HCT116 (cell line): ENCODE measurements around the gene ADK. TPM values are rescaled to one million over a fixed set of nuclear protein-coding genes. Genes with fewer than 3 reads are reported as not detected.

Experiments
- ATAC-seq: fragments of 200-7000 bp; cut with Tn5 transposase; 2 replicates; pipeline ENCODE4 v1.9.1; 2020; ENCODE audit warnings: mild to moderate bottlenecking, moderate library complexity
- BruUV-seq: library from RNA; stranded (reverse); fragments of 400-500 nt; replicated peaks from 2 replicates; lab custom pipeline; 2021; lab: Mats Ljungman, UMichigan
- CTCF ChIA-PET: fragments of 300-600 bp; sonication (Branson Sonifier 250); formaldehyde crosslinking; loops from one replicate; lab custom pipeline; 2021; ENCODE audit warnings: antibody characterized with exemption; lab: Charles Lee
- POLR2A ChIA-PET: fragments of 300-600, 350-600 bp; sonication (Branson Sonifier 250); formaldehyde crosslinking; loops from one replicate; lab custom pipeline; 2021; ENCODE audit warnings: antibody characterized with exemption; lab: Charles Lee
- RAD21 ChIA-PET, 2 experiments: fragments of 300-600 bp; sonication (Branson Sonifier 250); formaldehyde crosslinking; loops; one replicate each; lab custom pipeline; 2023; ENCODE audit warnings: low total read pairs in 2 of 2; ENCODE audit not compliant: uncharacterized antibody in 2 of 2, unreplicated experiment in 2 of 2, low non-redundant PET in 1 of 2; lab: Charles Lee
- DNase-seq: peaks from one replicate; pipeline ENCODE4 v3.0.0-alpha.2; 2010; ENCODE audit warnings: low read depth, low spot score
- H2AFZ ChIP-seq: fragments of 200-600 bp; shearing (Covaris generic), sonication (generic); 2 replicates; pipeline ENCODE4 v1.6.1; 2017; ENCODE audit warnings: low read depth, mixed run types, mixed read lengths, antibody characterized with exemption, low read length; ENCODE audit not compliant: poor library complexity, severe bottlenecking
- H3K27ac ChIP-seq: 2 replicates; pipeline ENCODE4 v1.5.1; 2012; ENCODE audit warnings: low read depth, low read length
- H3K27me3 ChIP-seq: fragments of 200-600 bp; sonication (generic); 2 replicates; pipeline ENCODE4 v1.6.1; 2016; ENCODE audit warnings: mixed run types, low read length, mixed read lengths; ENCODE audit not compliant: insufficient read depth
- H3K36me3 ChIP-seq, 2 experiments: fragments of 200-500 bp in 1 of 2; fragments of 200-600 bp in 1 of 2; sonication (Bioruptor generic) in 1 of 2; sonication (generic) in 1 of 2; 2 replicates each; pipeline versions ENCODE4 v1.5.1 to v1.6.1; 2014 to 2016; ENCODE audit warnings: low read length in 2 of 2, inconsistent platforms in 1 of 2, mixed read lengths in 1 of 2, mixed run types in 1 of 2; ENCODE audit not compliant: insufficient read depth in 2 of 2, control insufficient read depth in 1 of 2
- H3K4me1 ChIP-seq, 2 experiments: fragments of 200-600 bp in 1 of 2; sonication (generic) in 1 of 2; 2 replicates each; pipeline versions ENCODE4 v1.5.1 to v1.6.1; 2012 to 2017; ENCODE audit warnings: low read length in 2 of 2, inconsistent platforms in 1 of 2, mild to moderate bottlenecking in 1 of 2, mixed read lengths in 1 of 2, mixed run types in 1 of 2, moderate library complexity in 1 of 2; ENCODE audit not compliant: insufficient read depth in 2 of 2, control insufficient read depth in 1 of 2
- H3K4me2 ChIP-seq: fragments of 200-600 bp; sonication (generic); 2 replicates; pipeline ENCODE4 v1.6.1; 2017; ENCODE audit warnings: mixed run types, low read length, mixed read lengths
- H3K4me3 ChIP-seq, 2 experiments: fragments of 200-600 bp in 1 of 2; sonication (generic) in 1 of 2; replicated peaks in 1 of 2; 2 replicates each; pipeline ENCODE4 v1.5.1; 2011 to 2016; ENCODE audit warnings: low read length in 2 of 2, control low read depth in 1 of 2, low read depth in 1 of 2, mild to moderate bottlenecking in 1 of 2, mixed read lengths in 1 of 2, mixed run types in 1 of 2
- H3K79me2 ChIP-seq: fragments of 200-600 bp; sonication (generic); 2 replicates; pipeline ENCODE4 v1.6.1; 2017; ENCODE audit warnings: mild to moderate bottlenecking, mixed run types, low read length, moderate library complexity, mixed read lengths; ENCODE audit not compliant: insufficient read depth
- H3K9ac ChIP-seq: fragments of 200-600 bp; sonication (generic); 2 replicates; pipeline ENCODE4 v1.6.1; 2016; ENCODE audit warnings: low read length, mixed read lengths
- H3K9me2 ChIP-seq: fragments of 200-600 bp; sonication (generic), shearing (Covaris generic); 2 replicates; pipeline ENCODE4 v1.6.1; 2017; ENCODE audit warnings: mixed run types, mild to moderate bottlenecking, moderate library complexity; ENCODE audit not compliant: insufficient read depth
- H3K9me3 ChIP-seq, 2 experiments: fragments of 200-500 bp in 1 of 2; fragments of 200-600 bp in 1 of 2; sonication (Bioruptor generic) in 1 of 2; sonication (generic) in 1 of 2; 2 replicates each; pipeline ENCODE4 v1.6.1; 2014 to 2017; ENCODE audit warnings: low read length in 2 of 2, mixed read lengths in 2 of 2, inconsistent platforms in 1 of 2, low read depth in 1 of 2, mild to moderate bottlenecking in 1 of 2, mixed run types in 1 of 2, moderate library complexity in 1 of 2; ENCODE audit not compliant: control insufficient read depth in 1 of 2, insufficient read depth in 1 of 2
- H4K20me1 ChIP-seq: fragments of 200-600 bp; sonication (generic), shearing (Covaris generic); 2 replicates; pipeline ENCODE4 v1.6.1; 2017; ENCODE audit warnings: mixed run types, mild to moderate bottlenecking, moderate library complexity; ENCODE audit not compliant: insufficient read depth
- EGR1 ChIP-seq: IDR thresholded peaks from 2 replicates; pipeline ENCODE4 v1.6.1; 2012; ENCODE audit warnings: low read depth
- ELF1 ChIP-seq: IDR thresholded peaks from 2 replicates; pipeline ENCODE4 v1.6.1; 2012; ENCODE audit warnings: low read depth, borderline replicate concordance
- EZH2 ChIP-seq: fragments of 200-600 bp; sonication (generic); IDR thresholded peaks from 2 replicates; pipeline ENCODE4 v1.6.1; 2017; ENCODE audit warnings: antibody characterized with exemption, mixed run types
- EZH2phosphoT487 ChIP-seq: fragments of 200-600 bp; IDR thresholded peaks from 2 replicates; pipeline ENCODE4 v1.6.1; 2018; ENCODE audit warnings: antibody characterized with exemption, borderline replicate concordance
- FOSL1 ChIP-seq: IDR thresholded peaks from 2 replicates; pipeline ENCODE4 v1.6.1; 2012; ENCODE audit warnings: low read depth
- JUND ChIP-seq: IDR thresholded peaks from 2 replicates; pipeline ENCODE4 v1.6.1; 2012
- POLR2A ChIP-seq: IDR thresholded peaks from 2 replicates; pipeline ENCODE4 v1.7.0; 2011; ENCODE audit warnings: borderline replicate concordance; ENCODE audit not compliant: insufficient read depth, insufficient read length; ENCODE audit errors: extremely low read depth
- POLR2AphosphoS5 ChIP-seq: IDR thresholded peaks from 2 replicates; pipeline ENCODE4 v1.6.1; 2011; ENCODE audit warnings: mild to moderate bottlenecking, low read depth, low read length, moderate library complexity
- SP1 ChIP-seq: IDR thresholded peaks from 2 replicates; pipeline ENCODE4 v1.6.1; 2012; ENCODE audit warnings: low read depth
- SRF ChIP-seq: IDR thresholded peaks from 2 replicates; pipeline ENCODE4 v1.6.1; 2012; ENCODE audit warnings: low read depth
- ZFX ChIP-seq: fragments of 450-650 bp; IDR thresholded peaks from 2 replicates; pipeline ENCODE4 v1.6.1; 2017
- ZNF274 ChIP-seq: fragments of 200-500 bp; sonication (Bioruptor generic); IDR thresholded peaks from 2 replicates; pipeline ENCODE4 v1.6.1; 2014; ENCODE audit warnings: mild to moderate bottlenecking, low read depth, low read length, inconsistent platforms
- intact Hi-C: fragments of 100-400 bp; cut with micrococcal nuclease; formaldehyde crosslinking; loops from 2 replicates; pipeline ENCODE4 v1.10.0; 2022
- total RNA-seq: library from RNA; stranded (reverse); gene quantifications from one replicate; pipeline ENCODE4 v1.2.1, GENCODE V29; 2021; ENCODE audit not compliant: unreplicated experiment
- TF ChIP-seq, protein P1 (sequence below), 3 experiments: fragments of 200-600 bp in 1 of 3; sonication (generic) in 1 of 3; IDR thresholded peaks in 2 of 3; conservative IDR thresholded peaks in 1 of 3; 2 replicates each; pipeline ENCODE4 v1.5.1; 2012 to 2017; ENCODE audit warnings: low read depth in 2 of 3, low read length in 2 of 3, antibody characterized with exemption in 1 of 3, borderline replicate concordance in 1 of 3, control low read depth in 1 of 3, mild to moderate bottlenecking in 1 of 3, mixed read lengths in 1 of 3, mixed run types in 1 of 3, moderate library complexity in 1 of 3; ENCODE audit not compliant: insufficient read depth in 1 of 3
- TF ChIP-seq, protein P2 (sequence below): IDR thresholded peaks from 2 replicates; pipeline ENCODE4 v1.6.1; 2011; ENCODE audit warnings: mild to moderate bottlenecking, low read length, moderate library complexity; ENCODE audit not compliant: insufficient replicate concordance; ENCODE audit errors: extremely low read depth
- TF ChIP-seq, protein P3 (sequence below): IDR thresholded peaks from 2 replicates; pipeline ENCODE4 v1.6.1; 2012
- TF ChIP-seq, protein P4 (sequence below): IDR thresholded peaks from 2 replicates; pipeline ENCODE4 v1.6.1; 2012

The ADK gene
- total RNA-seq, 1 experiment from 2014 or later: 55.0 TPM

DNA sequence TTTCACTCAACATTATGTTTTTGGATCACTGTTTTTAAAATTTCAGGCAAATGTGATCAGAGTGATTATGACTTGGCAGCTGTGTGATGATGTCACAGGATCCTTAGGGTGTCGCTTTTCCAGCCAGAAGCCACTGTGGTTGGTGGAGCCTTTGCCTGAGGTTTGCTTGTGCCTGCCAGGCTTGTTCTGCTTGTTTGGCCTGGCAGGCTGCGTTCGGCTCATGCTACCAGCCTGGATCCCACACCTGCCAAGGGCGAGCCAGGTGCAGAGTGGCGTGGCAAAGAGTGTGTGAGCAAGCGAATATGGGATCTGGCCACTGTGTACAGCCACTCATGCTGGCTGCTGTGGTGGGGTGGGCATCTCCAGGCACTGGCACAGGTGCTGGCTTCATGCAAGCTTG lies 55.7 kb downstream of the ADK start:
- no peaks in the 10 kb centered on the region for H3K9me3 ChIP-seq
- H3K27ac ChIP-seq: no peak overlapping the region
- H3K27me3 ChIP-seq: no peaks in the 10 kb centered on the region
- H3K36me3 ChIP-seq: no peaks in the 10 kb centered on the region
- no peak overlapping the region for H2AFZ ChIP-seq
- DNase-seq: no peak
- H4K20me1 ChIP-seq: no peaks in the 10 kb centered on the region
- intact Hi-C loops: no loop called here
- no peak overlapping the region for H3K4me2 ChIP-seq
- H3K79me2 ChIP-seq: peaks cover 34% of the 10 kb centered on the region
- ChIA-PET CTCF (no interaction called here), RAD21 (no interaction called here), POLR2A (no interaction called here)
- peaks cover 0 to 16% of the 10 kb centered on the region in 2 experiments; a peak in 2 of 4 replicates for H3K4me1 ChIP-seq
- H3K9me2 ChIP-seq: no peaks in the 10 kb centered on the region
- H3K9ac ChIP-seq: no peak overlapping the region
- no peak overlapping the region for H3K4me3 ChIP-seq
- ATAC-seq: no peak; the same call in 1 of the 2 replicates
- no TSS peak for BruUV-seq
- TF ChIP-seq SRF: no peak
- TF ChIP-seq ZFX: no peak
- no peak for TF ChIP-seq EGR1
- no peak for TF ChIP-seq FOSL1
- TF ChIP-seq EZH2: no peak

DNA sequence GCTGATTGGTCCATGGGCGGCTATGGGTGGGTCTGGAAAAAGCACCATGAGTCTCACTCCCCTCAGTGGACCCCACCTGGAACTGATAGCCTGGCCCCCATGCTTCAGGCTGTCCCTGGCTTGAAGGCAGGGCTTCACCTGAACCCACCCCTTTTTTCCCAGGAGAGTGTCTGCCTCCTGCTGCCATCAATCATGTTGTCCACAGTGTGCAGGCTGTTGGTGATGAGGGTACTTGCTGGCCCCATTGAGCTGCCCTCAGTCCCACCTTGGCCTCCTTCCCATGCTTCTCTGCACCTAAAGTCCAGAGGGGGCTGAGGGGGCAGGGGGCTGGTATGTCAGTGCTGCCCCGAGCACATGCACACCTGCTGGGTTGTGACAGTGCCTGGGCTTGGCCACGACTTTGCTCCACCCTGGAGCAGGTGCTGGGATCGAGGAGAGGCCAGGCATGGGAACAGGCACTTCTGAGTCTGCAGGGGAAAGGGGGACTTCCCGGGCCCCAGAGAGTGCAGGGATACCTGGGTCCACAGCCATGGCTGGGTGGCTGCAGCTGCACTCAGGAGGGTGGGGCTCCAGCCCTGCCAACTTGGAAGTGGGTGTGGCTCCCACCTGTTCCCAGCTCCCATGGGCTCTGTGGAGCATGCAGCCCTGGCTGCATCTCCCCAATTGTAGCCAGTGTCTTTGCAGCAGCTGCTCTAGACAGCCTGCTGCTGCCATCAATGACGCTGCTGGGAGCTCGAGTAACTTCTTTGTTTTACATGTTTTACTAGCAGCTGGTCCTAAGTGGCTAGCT lies 56.9 kb downstream of the ADK start:
- intact Hi-C loops: no loop called here
- Histone ChIP-seq H3K79me2 (peaks cover 38% of the 10 kb centered on the region), H3K27ac (no peak overlapping the region), H3K4me1 (peaks cover 0 to 16% of the 10 kb centered on the region in 2 experiments; a peak in 2 of 4 replicates), H3K36me3 (no peaks in the 10 kb centered on the region), H2AFZ (no peak overlapping the region), H3K9ac (no peak overlapping the region), H3K4me3 (no peak overlapping the region), H3K9me3 (no peaks in the 10 kb centered on the region), H4K20me1 (no peaks in the 10 kb centered on the region), H3K9me2 (no peaks in the 10 kb centered on the region), H3K27me3 (no peaks in the 10 kb centered on the region), H3K4me2 (no peak overlapping the region)
- ChIA-PET CTCF (no interaction called here), POLR2A (no interaction called here), RAD21 (no interaction called here)
- peak; percentile 52; the same call in 1 of the 2 replicates for ATAC-seq
- DNase-seq: no peak
- BruUV-seq: no TSS peak
- TF ChIP-seq POLR2A (no peak), EZH2phosphoT487 (no peak), JUND (no peak), ELF1 (no peak), ZNF274 (no peak), SP1 (no peak), EGR1 (no peak), FOSL1 (no peak), POLR2AphosphoS5 (no peak), ZFX (no peak), EZH2 (no peak), SRF (no peak)
- TF ChIP-seq, protein P1, sequence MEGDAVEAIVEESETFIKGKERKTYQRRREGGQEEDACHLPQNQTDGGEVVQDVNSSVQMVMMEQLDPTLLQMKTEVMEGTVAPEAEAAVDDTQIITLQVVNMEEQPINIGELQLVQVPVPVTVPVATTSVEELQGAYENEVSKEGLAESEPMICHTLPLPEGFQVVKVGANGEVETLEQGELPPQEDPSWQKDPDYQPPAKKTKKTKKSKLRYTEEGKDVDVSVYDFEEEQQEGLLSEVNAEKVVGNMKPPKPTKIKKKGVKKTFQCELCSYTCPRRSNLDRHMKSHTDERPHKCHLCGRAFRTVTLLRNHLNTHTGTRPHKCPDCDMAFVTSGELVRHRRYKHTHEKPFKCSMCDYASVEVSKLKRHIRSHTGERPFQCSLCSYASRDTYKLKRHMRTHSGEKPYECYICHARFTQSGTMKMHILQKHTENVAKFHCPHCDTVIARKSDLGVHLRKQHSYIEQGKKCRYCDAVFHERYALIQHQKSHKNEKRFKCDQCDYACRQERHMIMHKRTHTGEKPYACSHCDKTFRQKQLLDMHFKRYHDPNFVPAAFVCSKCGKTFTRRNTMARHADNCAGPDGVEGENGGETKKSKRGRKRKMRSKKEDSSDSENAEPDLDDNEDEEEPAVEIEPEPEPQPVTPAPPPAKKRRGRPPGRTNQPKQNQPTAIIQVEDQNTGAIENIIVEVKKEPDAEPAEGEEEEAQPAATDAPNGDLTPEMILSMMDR (IDR thresholded peaks at IDR 0.05 in 2 of 3, conservative IDR thresholded peaks at IDR 0.05 in 1 of 3; ENCODE audit: borderline replicate concordance in 1 of 3, insufficient read depth in 1 of 3, low read depth in 2 of 3, low read length in 2 of 3): no peak
- TF ChIP-seq, protein P2, sequence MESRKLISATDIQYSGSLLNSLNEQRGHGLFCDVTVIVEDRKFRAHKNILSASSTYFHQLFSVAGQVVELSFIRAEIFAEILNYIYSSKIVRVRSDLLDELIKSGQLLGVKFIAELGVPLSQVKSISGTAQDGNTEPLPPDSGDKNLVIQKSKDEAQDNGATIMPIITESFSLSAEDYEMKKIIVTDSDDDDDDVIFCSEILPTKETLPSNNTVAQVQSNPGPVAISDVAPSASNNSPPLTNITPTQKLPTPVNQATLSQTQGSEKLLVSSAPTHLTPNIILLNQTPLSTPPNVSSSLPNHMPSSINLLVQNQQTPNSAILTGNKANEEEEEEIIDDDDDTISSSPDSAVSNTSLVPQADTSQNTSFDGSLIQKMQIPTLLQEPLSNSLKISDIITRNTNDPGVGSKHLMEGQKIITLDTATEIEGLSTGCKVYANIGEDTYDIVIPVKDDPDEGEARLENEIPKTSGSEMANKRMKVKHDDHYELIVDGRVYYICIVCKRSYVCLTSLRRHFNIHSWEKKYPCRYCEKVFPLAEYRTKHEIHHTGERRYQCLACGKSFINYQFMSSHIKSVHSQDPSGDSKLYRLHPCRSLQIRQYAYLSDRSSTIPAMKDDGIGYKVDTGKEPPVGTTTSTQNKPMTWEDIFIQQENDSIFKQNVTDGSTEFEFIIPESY: no peak
- TF ChIP-seq, protein P3, sequence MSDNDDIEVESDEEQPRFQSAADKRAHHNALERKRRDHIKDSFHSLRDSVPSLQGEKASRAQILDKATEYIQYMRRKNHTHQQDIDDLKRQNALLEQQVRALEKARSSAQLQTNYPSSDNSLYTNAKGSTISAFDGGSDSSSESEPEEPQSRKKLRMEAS: no peak
- TF ChIP-seq, protein P4, sequence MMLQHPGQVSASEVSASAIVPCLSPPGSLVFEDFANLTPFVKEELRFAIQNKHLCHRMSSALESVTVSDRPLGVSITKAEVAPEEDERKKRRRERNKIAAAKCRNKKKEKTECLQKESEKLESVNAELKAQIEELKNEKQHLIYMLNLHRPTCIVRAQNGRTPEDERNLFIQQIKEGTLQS: no peak
